GM23338 (cell line): Measurements from ENCODE around the gene EML4.

ENCODE experiments used
- CREB1 ChIP-seq: fragments of 250-450 bp; sonication (Bioruptor Pico); IDR thresholded peaks from 2 replicates; pipeline ENCODE4 v1.5.0; 2020; ENCODE audit warnings: low read depth, mild to moderate bottlenecking, moderate library complexity
- CTCF ChIP-seq, 2 experiments: fragments of 200-600 bp in 1 of 2; sonication (generic) in 1 of 2; conservative IDR thresholded peaks; 2 replicates each; pipeline versions ENCODE4 v1.5.1 to v1.6.1; 2016 to 2017; ENCODE audit warnings: antibody characterized with exemption in 2 of 2, low read depth in 2 of 2, mild to moderate bottlenecking in 2 of 2, moderate library complexity in 1 of 2
- ETS1 ChIP-seq: IDR thresholded peaks from 2 replicates; pipeline ENCODE4 v1.6.1; 2016; ENCODE audit warnings: antibody characterized with exemption
- EZH2 ChIP-seq: fragments of 200-600 bp; sonication (generic); IDR thresholded peaks from one replicate; pipeline ENCODE4 v1.8.0; 2017; ENCODE audit warnings: antibody characterized with exemption, mild to moderate bottlenecking, low read depth; ENCODE audit not compliant: unreplicated experiment
- EZH2phosphoT487 ChIP-seq: fragments of 200-600 bp; sonication (generic); IDR thresholded peaks from one replicate; pipeline ENCODE4 v1.8.1; 2018; ENCODE audit warnings: antibody characterized with exemption; ENCODE audit not compliant: unreplicated experiment
- JUNB ChIP-seq: IDR thresholded peaks from one replicate; pipeline ENCODE4 v1.6.1; 2016; ENCODE audit warnings: antibody characterized with exemption; ENCODE audit not compliant: unreplicated experiment
- NANOG ChIP-seq: IDR thresholded peaks from 2 replicates; pipeline ENCODE4 v1.6.1; 2016; ENCODE audit warnings: antibody characterized with exemption, borderline replicate concordance
- POLR2AphosphoS5 ChIP-seq: IDR thresholded peaks from 2 replicates; pipeline ENCODE4 v1.6.1; 2016; ENCODE audit warnings: antibody characterized with exemption, low read depth
- REST ChIP-seq: IDR thresholded peaks from one replicate; pipeline ENCODE4 v1.6.1; 2018; ENCODE audit warnings: antibody characterized with exemption; ENCODE audit not compliant: unreplicated experiment
- STAT1 ChIP-seq: IDR thresholded peaks from one replicate; pipeline ENCODE4 v1.6.1; 2016; ENCODE audit warnings: antibody characterized with exemption; ENCODE audit not compliant: unreplicated experiment
- ZNF114 ChIP-seq: fragments of 250-450 bp; sonication (Bioruptor Pico); IDR thresholded peaks from 2 replicates; pipeline ENCODE4 v1.5.0; 2020; ENCODE audit warnings: mild to moderate bottlenecking, moderate library complexity
- ZNF331 ChIP-seq: fragments of 250-450 bp; sonication (Bioruptor Pico); IDR thresholded peaks from 2 replicates; pipeline ENCODE4 v1.5.0; 2020; ENCODE audit warnings: low read depth, mild to moderate bottlenecking, moderate library complexity

GRCh38 chr2:42307180-42307579, 138.0 kb downstream of the EML4 start:
- no peak for TF ChIP-seq CTCF (conservative IDR thresholded peaks at IDR 0.05; ENCODE audit: low read depth in 2 of 2)
- TF ChIP-seq CREB1 = no peak
- no peak for TF ChIP-seq EZH2phosphoT487
- TF ChIP-seq REST = no peak
- no peak for TF ChIP-seq ETS1
- no peak for TF ChIP-seq POLR2AphosphoS5
- no peak for TF ChIP-seq EZH2
- TF ChIP-seq ZNF114 (CRISPR knock-in tag) = no peak
- no peak for TF ChIP-seq ZNF331 (CRISPR knock-in tag)
- TF ChIP-seq STAT1 = no peak
- TF ChIP-seq JUNB = no peak
- no peak for TF ChIP-seq NANOG
